ENCODE measurements around the gene HEXIM2.

The HEXIM2 gene

DNA sequence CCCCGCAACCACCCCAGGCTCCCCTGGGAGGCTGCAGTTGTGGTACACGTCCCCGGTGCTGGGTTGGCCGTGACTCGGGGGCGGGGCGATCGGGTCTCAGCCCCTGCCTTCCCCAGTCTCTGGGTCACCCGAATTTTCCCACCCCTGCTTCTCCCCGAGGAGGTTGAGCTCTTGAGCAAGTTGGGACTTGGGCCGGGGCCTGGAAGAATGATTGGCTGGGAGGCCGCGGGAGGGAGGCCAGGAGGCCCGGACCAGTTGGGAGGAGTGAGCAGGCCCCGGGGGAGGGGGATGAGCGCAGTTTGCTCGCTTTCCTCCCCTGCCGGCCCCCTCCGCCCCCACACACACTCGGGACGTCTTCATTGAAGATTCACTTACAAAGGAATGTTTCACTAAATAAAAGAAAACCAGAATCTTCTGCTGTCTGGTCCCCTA is 17.9 kb upstream of the HEXIM2 start:
- no peak for DNase-seq (ENCODE audit: low read depth in 4 of 4, low spot score in 1 of 4)

DNA sequence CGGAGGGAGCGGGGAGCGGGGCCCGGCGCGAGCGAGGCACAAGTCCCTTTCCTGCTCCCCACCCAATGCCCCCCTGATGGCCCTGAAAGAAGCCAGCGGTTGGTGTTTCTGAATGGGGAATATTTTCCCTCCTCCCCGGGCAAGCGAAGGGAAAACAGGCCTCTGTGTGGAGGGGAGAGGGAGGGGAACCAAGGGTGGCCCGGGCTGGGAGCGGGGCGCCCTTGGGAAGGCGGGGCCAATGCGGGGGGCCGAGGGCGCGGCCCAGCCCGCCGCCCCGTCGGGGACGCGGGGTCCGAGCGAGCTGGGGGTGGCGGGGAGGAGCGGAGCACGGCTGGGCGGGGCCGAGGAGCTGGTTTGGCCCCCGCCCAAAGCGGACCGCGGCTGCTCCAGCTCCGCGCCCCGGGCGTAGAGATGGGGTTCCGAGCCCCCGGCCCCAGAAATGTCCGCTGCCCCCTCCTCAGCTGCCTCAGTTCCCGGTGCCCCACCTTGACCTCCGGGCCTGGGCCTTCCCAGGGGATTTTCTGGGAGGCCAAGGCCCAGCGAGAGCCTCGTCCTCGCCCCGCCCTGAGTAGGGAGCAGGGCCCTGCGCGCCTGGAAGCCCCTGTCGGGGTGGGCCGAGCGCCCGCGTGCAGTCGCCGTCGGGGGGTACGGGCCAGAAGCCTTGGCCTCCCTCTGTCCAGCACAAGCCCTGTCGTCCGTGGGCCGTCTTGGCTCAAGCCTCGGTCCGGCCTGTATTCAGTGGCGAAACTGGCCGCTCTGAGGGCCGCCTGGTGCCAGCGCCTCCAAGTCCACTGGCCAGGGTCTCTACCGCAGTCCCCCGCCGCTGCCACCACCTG is 17.3 kb upstream of the HEXIM2 start:
- DNase-seq (ENCODE audit: low read depth in 4 of 4, low spot score in 1 of 4) = no peak

DNA sequence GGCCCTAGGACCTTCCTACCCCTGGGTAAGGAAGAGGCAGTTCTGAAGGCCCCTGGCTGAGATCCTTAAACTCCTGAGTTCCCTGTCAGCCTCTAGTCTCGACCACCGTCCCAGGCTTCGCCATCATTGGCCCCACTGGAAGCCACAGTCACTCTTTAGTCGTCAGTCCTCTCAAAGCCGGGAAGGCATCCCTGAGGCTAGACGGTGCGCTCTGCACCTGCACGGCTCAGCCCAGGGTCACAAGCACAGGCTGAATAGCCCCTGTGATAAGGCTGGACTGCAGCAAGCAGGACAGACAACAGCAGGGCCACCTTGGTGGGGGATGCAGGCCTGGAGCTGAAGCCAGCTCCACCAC is 16.7 kb upstream of the HEXIM2 start:
- no peak for DNase-seq (ENCODE audit: low read depth in 4 of 4, low spot score in 1 of 4)

- DNase-seq (ENCODE audit: low read depth in 4 of 4, low spot score in 1 of 4) = no peak
Measured at GRCh38 chr17:45146166-45146565, 15.5 kb upstream of the HEXIM2 start.

DNA sequence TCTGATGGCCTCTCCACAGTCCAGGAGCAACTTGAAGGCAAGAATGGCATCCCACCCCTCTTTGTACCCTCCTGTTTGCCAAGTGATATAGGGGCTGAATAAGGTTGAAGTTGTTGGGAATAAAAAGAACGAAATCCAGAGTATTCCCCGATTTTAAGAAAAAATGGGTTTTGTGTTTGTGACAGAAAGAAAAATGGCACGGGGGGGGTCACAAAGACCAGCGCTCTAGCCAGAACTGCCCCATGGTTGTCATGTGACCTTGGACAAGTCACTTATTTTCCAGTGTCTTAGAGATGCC is 15.1 kb upstream of the HEXIM2 start:
- no peak for DNase-seq (ENCODE audit: low read depth in 4 of 4, low spot score in 1 of 4)

GRCh38 chr17:45146890-45147580 is 14.6 kb upstream of the HEXIM2 start:
- no peak for DNase-seq (ENCODE audit: low read depth in 4 of 4, low spot score in 1 of 4)

DNA sequence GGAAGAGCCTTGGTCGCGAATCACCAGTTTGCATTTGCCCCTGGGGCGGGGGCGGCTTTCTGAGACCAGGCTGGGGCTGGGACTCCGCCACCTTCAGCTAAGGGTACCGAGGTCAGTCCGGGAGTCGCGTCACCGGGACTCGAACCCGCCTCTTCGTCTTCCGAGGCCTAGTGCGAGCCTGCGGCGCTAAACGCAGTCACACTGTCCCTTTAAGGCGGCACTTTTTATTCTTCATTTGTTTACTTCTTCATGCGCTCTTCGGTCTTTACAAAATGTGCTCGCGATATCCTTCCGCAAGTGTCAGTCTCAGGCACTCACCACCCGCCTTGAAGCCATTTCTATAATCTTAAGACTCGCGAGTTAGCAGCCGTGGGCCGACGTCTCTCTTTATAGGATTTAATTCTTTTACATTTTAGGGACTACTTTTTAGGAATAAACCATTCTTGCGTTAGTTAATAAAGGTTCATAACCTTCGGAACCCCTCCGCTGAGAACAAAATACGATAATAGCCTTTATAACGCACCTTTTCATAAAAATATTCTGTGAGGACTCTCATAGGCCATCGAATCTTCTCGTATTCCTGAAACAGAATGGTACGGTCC is 14.0 kb upstream of the HEXIM2 start:
- peak in 3 of 4 experiments; percentile 61 to 67 (median 61) for DNase-seq (ENCODE audit: low read depth in 4 of 4, low spot score in 1 of 4)

- DNase-seq (ENCODE audit: low read depth in 4 of 4, low spot score in 1 of 4) = peak; percentile 94 to 98 (median 96)
Measured at GRCh38 chr17:45148183-45149036, 13.3 kb upstream of the HEXIM2 start, which contains the start of gene HEXIM1. Gene HEXIM1, plus strand, starts transcription at chr17:45148475. Its CDS starts 716 bp downstream, at chr17:45149191.

- DNase-seq (ENCODE audit: low read depth in 4 of 4, low spot score in 1 of 4) = peak in 2 of 4 experiments; percentile 58 to 63
Measured at GRCh38 chr17:45149037-45149668, 12.5 kb upstream of the HEXIM2 start.

DNA sequence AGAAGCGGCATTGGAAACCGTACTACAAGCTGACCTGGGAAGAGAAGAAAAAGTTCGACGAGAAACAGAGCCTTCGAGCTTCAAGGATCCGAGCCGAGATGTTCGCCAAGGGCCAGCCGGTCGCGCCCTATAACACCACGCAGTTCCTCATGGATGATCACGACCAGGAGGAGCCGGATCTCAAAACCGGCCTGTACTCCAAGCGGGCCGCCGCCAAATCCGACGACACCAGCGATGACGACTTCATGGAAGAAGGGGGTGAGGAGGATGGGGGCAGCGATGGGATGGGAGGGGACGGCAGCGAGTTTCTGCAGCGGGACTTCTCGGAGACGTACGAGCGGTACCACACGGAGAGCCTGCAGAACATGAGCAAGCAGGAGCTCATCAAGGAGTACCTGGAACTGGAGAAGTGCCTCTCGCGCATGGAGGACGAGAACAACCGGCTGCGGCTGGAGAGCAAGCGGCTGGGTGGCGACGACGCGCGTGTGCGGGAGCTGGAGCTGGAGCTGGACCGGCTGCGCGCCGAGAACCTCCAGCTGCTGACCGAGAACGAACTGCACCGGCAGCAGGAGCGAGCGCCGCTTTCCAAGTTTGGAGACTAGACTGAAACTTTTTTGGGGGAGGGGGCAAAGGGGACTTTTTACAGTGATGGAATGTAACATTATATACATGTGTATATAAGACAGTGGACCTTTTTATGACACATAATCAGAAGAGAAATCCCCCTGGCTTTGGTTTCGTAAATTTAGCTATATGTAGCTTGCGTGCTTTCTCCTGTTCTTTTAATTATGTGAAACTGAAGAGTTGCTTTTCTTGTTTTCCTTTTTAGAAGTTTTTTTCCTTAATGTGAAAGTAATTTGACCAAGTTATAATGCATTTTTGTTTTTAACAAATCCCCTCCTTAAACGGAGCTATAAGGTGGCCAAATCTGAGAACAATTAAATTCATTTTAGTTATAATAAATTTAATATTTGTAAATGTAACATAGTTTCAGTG is 11.7 kb upstream of the HEXIM2 start:
- peak in 1 of 4 experiments; percentile 31 for DNase-seq (ENCODE audit: low read depth in 4 of 4, low spot score in 1 of 4)

DNA sequence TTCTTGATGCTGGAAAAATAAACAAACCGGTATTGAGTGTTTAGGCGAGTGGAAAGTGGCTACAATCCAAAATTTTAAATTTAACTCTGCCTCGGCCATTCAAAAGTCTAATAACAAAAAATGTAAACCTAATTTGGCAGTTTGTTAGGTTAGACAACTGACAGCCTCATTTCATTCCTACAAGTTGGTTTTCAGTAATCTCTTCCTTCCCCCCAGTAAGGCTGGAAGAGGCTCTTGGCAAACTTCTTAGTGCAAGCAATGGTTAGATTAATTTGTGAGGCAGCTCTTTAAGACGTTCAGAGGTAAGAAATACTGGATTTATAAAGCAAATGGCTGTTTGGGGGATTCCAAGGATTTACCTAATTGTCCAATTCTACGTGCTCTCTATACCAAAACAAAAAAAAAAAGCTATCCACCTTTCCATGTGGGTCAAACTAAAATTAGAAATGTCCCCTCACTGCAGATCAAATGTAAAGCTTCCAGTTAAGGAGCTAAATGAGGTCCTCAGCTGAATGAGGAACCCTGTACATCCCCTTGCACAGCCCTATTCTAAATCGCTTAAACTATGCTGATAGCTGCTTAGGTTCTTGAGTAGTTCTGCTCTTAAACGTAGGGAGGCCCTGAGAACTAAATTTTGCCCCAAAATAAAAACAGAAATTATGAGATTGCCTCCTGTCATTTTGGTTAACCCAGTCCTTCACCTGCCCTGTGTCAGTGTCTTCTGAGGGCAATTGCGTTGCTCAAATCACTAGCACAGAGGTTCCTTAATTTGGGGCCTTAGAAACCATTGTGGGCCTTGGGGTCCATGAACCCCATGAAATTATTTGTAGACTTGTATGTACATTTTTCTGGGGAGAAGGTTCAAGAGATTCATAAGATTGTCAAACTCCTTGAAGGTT is 10.5 kb upstream of the HEXIM2 start:
- no peak for DNase-seq (ENCODE audit: low read depth in 4 of 4, low spot score in 1 of 4)

DNA sequence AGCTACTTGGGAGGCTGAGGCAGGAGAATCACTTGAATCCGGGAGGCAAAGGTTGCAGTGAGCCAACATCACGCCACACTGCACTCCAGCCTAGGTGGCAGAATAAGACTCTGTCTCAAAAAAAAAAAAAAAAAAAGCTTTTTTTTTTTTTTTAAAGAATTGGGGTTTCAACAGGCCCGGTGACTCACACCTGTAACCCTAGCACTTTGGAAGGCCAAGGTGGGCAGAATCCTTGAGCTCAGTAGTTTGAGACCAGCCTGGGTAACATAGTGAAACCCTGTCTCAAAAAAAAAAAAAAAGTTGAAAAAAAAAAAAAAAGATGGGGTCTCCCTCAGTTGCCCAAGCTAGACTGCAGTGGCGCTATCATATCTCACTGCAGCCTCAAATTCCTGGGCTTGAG is 6.6 kb upstream of the HEXIM2 start:
- DNase-seq (ENCODE audit: low read depth in 4 of 4, low spot score in 1 of 4) = no peak

DNA sequence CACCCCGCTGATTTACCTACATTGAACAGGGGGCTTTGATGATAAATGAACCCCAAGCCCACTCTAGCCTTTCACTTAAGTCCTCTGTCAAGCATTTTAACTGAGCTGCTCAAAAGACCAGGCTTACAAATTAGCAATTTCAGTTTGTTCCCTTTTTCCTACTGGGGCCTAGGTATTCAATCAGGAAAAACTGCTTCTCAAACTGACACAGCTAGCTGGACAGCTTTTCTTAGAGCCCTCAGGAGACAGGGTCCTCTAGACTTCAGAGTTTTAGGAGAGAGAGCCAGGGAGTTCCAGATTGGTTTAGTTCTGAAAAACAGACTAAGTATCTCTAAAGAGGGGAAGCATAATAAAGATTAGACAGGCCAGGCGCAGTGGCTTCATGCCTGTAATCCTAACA is 6.2 kb upstream of the HEXIM2 start:
- DNase-seq (ENCODE audit: low read depth in 4 of 4, low spot score in 1 of 4) = no peak

DNA sequence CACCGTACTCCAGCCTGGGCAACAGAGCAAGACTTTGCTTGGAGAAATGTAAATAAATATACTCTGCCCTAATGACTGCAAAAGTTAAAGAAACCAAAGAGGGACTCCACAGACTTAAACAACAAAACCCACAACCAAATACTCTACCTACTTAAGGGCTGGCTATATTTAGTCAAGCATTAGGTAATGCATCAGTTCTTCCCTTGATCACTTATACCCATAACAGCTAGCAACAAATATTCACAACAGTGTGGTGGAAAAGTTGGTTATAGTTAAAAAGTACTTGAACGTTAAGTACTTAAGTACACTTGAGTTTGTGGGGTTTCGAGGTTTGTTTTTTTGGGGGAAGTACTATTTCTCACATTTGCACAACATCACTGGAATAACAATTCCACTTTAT is 5.4 kb upstream of the HEXIM2 start:
- no peak for DNase-seq (ENCODE audit: low read depth in 4 of 4, low spot score in 1 of 4)

- DNase-seq (ENCODE audit: low read depth in 4 of 4, low spot score in 1 of 4) = peak in 1 of 4 experiments; percentile 43
Measured at GRCh38 chr17:45160447-45161287, 1.0 kb upstream of the HEXIM2 start.

- no peak for DNase-seq (ENCODE audit: low read depth in 4 of 4, low spot score in 1 of 4)
Measured at GRCh38 chr17:45162025-45162687, 481 bp downstream of the HEXIM2 start.

GRCh38 chr17:45164734-45165269 is 3.1 kb downstream of the HEXIM2 start:
- DNase-seq (ENCODE audit: low read depth in 4 of 4, low spot score in 1 of 4) = no peak
